GM18867 (cell line): ENCODE results near the gene SERF2.
"Not testable (repeated sequence)": the region's sequence is repeated elsewhere in the genome, so short reads cannot be mapped to it uniquely, and the experiment has no call there.

ENCODE experiments used
- ATAC-seq: cut with Tn5 transposase; IDR thresholded peaks from one replicate; pipeline ENCODE4 v1.9.1; 2021; ENCODE audit warnings: mild to moderate bottlenecking, moderate library complexity; ENCODE audit not compliant: unreplicated experiment

Gene SERF2

GRCh38 chr15:43792761-43793476 lies 799 bp downstream of the SERF2 start:
- ATAC-seq: no peak

GRCh38 chr15:43793647-43794046 lies 1.5 kb downstream of the SERF2 start:
- no peak for ATAC-seq

- no peak for ATAC-seq
Observed at GRCh38 chr15:43794269-43795037, 2.3 kb downstream of the SERF2 start.

- ATAC-seq: no peak
Observed at GRCh38 chr15:43795197-43795596, 3.1 kb downstream of the SERF2 start.

- ATAC-seq: no peak
Observed at GRCh38 chr15:43795997-43796396, 3.9 kb downstream of the SERF2 start.

- ATAC-seq: no peak
Observed at GRCh38 chr15:43796566-43796965, 4.4 kb downstream of the SERF2 start.

- ATAC-seq: no peak
Observed at GRCh38 chr15:43799209-43799944, 7.3 kb downstream of the SERF2 start.

GRCh38 chr15:43799945-43800285 lies 7.8 kb downstream of the SERF2 start, which contains the start of gene SERINC4:
Gene SERINC4, minus strand, starts transcription at chr15:43800220. Its CDS starts 234 bp downstream, at chr15:43799986.
- ATAC-seq: no peak

- ATAC-seq: peak; percentile 88
Observed at GRCh38 chr15:43800286-43801141, 8.4 kb downstream of the SERF2 start, which contains the start of gene HYPK. Gene HYPK, plus strand, starts transcription at chr15:43800599. Its CDS starts 24 bp downstream, at chr15:43800623.

- not testable (repeated sequence) for ATAC-seq
Observed at GRCh38 chr15:43802676-43803075, 10.6 kb downstream of the SERF2 start.

- no peak for ATAC-seq
Observed at GRCh38 chr15:43808435-43808950, 16.4 kb downstream of the SERF2 start.

- ATAC-seq: peak; percentile 63
Observed at GRCh38 chr15:43808960-43809678, 17.0 kb downstream of the SERF2 start.

GRCh38 chr15:43815064-43815463 lies 22.9 kb downstream of the SERF2 start:
- ATAC-seq: not testable (repeated sequence)

- ATAC-seq: no peak
Observed at GRCh38 chr15:43821505-43821904, 29.4 kb downstream of the SERF2 start.

- ATAC-seq: peak; percentile 67
Observed at GRCh38 chr15:43824302-43825246, 32.5 kb downstream of the SERF2 start, which contains the start of gene MFAP1. Gene MFAP1, minus strand, starts transcription at chr15:43824690. Its CDS starts 121 bp downstream, at chr15:43824569.

GRCh38 chr15:43825305-43825704 lies 33.2 kb downstream of the SERF2 start:
- ATAC-seq: not testable (repeated sequence)

GRCh38 chr15:43826029-43826507 lies 33.9 kb downstream of the SERF2 start:
- no peak for ATAC-seq
